ENCODE results near the gene ZMYM1.
"Not testable (repeated sequence)": the region's sequence is repeated elsewhere in the genome, so short reads cannot be mapped to it uniquely, and the experiment has no call there.

The ZMYM1 gene

DNA sequence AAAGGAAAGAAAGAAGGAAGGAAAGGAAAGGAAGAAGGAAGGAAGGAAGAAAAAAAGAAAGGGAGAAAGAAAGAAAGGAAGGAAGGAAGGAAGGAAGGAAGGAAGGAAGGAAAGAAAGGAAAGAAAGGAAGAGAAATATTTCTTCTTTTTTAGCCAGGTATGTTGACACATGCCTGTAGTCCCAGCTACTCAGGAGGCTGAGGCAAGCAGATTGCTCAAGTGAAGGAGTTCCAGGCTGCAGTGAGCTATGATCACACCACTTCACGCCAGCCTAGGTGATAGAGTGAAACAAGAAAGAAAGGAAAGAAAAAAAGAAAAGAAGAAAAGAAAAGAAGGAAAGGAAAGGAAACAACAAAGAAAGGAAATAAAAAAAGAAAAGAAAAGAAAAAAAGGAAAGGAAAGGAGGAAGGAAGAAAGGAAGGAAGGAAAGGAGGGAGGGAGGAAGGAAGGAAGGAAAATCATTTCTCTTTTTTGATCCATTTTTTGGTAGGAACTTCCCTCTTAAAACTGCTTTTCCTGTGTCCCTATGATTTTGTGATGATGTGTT is 5.8 kb upstream of the ZMYM1 start:
- DNase-seq (ENCODE audit: extremely low read depth in 1 of 2, low read depth in 1 of 2) = no peak

DNA sequence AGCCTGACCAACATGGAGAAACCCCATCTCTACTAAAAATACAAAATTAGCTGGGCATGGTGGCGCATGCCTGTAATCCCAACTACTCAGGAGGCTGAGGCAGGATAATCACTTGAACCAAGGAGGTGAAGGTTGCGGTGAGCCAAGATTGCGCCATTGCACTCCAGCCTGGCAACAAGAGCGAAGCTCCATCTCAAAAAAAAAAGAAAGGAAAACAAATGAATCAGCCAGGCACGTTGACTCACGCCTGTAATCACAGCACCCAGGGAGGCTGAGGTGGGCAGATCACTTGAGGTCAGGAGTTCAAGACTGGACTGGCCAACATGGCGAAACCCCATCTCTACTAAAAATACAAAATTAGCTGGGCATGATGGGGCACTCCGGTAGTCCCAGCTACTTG is 2.8 kb upstream of the ZMYM1 start:
- not testable (repeated sequence) for DNase-seq (ENCODE audit: extremely low read depth in 1 of 2, low read depth in 1 of 2)

DNA sequence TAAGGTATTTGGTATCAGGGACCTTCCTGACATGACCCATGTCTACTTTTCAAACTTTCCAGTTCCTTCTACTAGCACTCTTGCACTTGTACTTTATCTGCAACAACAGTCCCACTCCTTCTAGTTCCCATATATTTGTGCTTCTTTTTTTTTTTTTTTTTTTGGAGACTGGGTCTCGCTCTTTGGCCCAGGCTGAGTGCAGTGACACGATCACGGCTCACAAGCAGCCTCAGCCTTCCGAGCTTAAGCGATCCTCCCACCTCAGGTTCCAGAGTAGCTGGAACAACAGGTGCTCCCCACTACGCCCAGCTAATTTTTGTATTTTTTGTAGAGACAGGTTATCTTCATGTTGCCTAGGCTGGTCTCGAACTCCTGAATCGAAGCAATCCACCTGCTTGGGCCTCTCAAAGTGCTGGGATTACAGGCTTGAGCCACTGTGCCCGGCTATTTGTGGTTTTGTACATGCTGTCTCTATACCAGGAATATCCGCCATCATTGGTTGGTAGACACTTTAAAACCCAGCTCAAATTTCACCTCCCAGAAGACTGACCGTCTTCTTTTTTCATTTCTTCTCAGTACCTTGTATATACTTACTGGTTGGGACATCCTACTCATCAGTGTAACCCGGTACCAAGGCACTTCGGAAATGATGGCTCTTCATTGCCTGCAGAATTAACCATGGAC is 1.1 kb downstream of the ZMYM1 start:
- DNase-seq (ENCODE audit: extremely low read depth in 1 of 2, low read depth in 1 of 2) = no peak

DNA sequence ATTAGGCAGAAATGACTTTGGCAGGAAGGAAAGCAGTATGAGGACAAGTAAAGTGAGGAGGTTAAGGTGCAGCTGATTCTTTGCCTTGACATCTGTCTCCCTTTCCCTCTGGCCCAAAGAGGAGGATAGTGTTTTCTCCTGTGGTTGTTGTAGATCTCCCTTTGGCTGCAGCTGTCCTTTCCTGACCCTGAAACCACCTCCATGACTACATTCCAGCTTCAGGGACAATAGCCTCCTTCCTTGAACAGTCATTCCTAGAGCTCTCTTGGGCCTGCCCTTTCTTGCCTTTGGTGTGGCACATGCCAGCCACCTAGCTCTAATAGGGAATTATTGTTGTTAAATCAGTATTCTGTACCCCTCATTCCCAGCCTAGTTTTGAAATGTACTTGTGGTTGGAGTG is 6.2 kb downstream of the ZMYM1 start:
- DNase-seq (ENCODE audit: extremely low read depth in 1 of 2, low read depth in 1 of 2) = no peak

DNA sequence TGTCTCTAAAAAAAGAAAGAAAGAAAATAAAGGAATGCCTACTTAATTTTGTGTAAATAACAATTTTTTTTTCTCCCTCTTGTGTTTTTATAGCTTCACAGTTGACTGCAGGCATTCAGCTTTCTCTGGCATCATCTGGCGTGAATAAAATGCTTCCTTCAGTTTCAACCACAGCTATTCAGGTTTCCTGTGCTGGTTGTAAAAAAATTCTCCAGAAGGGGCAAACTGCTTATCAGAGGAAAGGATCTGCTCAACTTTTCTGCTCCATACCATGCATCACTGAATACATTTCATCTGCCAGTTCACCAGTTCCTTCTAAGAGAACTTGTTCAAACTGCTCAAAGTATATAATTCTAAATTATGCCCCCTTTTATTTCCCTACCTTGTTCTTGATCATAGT is 18.0 kb downstream of the ZMYM1 start:
- no peak for DNase-seq (ENCODE audit: extremely low read depth in 1 of 2, low read depth in 1 of 2)

DNA sequence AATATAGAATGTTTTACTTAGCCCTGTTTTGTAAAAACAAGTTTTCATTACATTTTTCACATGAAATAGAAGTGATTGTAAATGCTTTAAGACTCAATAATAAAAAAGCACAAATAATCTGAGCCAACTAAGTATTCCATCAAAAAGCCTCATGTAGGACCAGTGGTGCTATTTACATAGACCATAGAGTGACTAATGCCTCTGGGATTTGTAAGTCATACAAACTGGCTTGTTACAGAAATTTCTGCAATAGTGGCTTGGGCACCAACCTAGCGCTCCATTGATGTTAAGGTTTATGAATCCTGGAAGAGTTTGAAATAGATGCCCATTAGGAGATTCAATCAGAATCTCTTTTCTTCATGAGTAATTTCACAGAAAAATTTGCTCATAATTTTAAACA is 31.9 kb downstream of the ZMYM1 start:
- DNase-seq (ENCODE audit: extremely low read depth in 1 of 2, low read depth in 1 of 2) = no peak

DNA sequence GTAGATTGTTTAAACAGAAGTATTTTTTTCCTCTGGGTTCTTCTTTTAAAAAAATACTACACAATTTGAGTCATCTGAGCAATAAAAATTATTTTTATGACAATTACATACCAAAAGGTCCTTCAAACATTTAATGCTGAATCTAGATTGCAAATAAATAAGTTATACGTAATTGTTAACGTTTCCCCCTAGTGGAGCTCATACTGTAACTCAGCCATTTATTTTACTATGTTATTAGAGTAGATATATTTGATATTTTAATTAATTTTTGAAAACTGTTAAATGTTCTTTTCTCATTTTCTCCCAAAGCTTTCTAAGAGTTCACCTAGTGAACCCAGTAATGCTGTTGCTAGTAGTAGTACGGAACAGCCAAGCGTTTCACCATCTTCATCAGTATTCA is 33.5 kb downstream of the ZMYM1 start:
- DNase-seq (ENCODE audit: extremely low read depth in 1 of 2, low read depth in 1 of 2) = no peak

DNA sequence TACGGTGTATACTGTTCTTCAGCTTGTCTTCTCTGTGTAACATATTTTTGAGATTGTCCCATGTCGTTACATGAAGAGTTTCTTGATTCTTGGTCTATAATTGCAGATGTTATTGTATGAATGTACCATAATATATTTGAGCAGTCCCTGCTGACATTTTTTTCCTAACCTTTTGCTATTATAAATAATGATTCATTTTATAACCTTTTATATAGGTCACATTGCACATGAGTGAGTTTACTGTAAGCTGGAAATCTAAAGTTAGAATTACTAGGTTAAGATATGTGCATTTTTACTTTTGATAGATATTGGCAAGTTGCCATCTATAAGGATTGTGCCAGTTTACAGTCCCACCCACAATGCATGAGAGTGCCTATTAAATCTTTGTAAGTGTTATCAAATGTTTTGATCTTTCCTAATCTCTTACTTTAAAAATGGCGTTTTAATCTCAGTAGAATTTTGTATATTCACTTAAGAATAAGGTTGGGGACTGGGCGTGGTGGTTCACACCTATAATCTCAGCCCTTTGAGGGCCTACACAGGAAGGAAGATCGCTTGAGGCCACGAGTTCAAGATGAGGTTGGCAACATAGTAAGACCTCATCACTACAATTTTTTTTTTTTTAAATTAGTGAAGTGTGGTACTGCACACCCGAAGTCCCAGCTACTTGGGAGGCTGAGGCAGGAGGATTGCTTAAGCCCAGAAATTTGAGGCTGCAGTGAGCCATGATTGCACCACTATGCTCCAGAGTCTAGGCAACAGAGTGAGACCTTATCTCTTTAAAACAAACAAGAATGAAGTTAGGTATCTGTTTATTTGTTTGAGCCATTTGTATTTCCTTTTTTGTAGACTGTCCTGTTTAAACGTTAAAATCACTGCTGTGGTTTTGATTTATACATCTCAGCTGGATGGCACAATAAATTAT is 36.5 kb downstream of the ZMYM1 start:
- DNase-seq (ENCODE audit: extremely low read depth in 1 of 2, low read depth in 1 of 2) = no peak

DNA sequence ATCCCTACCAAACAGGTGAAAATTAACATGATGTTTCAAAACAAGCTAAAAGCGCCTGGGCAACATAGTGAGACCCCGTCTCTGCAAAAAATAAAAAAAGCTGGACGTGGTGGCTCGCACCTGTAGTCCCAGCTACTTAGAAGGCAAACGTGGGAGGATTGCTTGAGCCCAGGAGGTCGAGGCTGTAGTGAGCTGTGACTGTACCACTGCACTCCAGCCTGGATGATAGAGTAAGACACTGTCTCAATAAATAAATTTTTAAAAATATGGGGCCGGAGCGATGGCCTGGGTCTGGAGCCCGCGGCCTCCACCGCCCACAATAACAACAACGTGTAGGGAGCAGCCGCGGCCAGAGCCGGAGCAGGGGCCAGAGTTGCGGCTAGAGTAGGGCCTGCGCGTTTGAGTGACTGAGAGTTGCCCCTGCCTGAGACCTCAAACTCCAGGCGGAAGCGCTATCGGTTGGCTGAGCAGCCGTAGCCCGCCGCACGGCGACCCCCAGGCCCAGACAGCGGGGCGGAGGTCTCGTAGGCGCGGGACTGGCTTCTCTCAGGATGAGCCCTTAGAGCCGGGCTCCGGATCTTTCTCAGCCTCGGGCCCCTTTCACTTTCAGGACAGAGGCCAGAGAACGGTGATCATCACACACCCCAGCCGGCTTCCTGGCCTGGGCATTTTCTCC is 41.4 kb downstream of the ZMYM1 start:
- DNase-seq (ENCODE audit: extremely low read depth in 1 of 2, low read depth in 1 of 2) = no peak

DNA sequence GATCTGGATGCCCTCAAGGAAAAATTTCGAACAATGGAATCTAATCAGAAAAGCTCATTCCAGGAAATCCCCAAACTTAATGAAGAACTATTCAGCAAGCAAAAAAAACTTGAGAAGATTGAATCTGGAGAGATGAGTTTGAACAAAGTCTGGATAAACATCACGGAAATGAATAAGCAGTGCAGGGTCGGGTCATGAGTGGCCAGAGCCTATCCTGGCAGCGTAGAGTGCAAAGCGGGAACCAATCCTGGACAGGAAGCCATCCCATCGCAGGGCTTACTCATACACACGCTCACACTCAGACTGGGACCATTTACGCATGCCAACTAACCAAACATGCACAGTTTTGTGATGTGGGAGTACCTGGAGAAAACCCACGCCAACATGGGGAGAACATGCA is 43.1 kb downstream of the ZMYM1 start:
- no peak for DNase-seq (ENCODE audit: extremely low read depth in 1 of 2, low read depth in 1 of 2)

DNA sequence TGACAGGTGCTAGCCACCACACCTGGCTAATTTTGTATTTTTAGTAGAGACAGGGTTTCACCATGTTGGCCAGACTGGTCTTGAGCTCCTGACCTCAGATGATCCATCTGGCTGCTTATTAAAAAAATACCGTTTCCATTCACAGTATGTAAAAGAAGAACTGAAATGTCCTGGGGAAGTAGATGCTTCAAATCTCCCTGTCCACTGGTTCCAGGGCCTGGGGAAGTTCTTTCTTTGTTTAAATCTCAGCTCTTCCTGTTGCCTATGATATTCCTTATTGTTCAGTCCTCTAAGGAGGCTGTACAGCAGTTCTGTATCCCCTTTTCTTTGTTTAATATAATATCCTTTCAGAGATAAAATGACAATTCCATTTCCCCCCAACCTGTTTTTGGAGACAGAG is 47.4 kb downstream of the ZMYM1 start:
- DNase-seq (ENCODE audit: extremely low read depth in 1 of 2, low read depth in 1 of 2) = no peak

DNA sequence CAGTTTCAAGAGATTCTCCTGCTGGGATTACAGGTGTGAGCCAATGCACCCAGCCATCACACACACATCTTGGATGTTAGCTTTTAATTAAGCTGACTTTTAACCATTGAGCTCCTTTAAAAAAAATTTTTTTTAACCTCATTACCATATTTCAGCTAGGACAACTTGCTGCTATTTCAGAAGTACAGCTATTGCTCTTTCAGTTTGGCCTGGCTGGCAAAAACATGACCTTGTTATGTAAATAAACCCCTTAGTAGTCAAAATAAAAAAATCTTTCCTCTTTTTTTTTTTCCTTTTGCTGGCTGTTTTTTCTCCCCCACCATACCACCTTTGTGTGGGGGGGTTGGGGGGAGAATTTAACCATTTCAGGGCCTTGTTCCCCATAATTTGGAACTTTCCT is 49.9 kb downstream of the ZMYM1 start:
- no peak for DNase-seq (ENCODE audit: extremely low read depth in 1 of 2, low read depth in 1 of 2)

DNA sequence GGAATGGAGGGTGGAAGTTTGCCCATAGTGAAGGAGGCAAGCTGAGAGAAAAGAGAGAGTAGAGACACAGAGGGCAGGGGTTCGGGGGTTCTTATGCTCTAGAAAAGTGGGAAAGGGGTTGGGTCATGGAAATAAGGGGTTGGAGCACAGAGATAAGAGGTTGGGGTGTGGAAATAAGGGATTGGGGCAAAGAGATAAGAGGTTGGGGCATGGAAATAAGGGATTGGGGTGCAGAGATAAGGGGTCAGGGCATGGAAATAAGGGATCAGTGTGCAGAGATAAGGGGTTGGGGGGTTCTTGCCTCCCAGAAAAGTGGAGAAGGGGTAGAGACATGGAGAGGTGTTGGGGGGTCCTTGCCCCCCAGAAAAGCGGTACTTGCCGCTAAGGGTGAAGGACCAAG is 57.6 kb downstream of the ZMYM1 start:
- no peak for DNase-seq (ENCODE audit: extremely low read depth in 1 of 2, low read depth in 1 of 2)

DNA sequence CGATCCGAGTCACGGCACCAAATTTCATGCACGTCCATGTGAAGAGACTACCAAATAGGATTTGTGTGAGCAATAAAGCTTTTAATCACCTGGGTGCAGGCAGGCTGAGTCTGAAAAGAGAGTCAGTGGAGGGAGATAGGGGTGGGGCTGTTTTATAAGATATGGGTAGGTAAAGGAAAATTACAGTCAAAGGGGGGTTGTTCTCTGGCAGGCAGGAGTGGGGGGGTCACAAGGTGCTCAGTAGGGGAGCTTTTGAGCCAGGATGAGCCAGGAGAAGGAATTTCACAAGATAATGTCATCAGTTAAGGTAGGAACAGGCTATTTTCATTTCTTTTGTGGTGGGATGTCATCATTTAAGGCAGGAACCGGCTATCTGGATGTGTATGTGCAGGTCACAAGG is 58.4 kb downstream of the ZMYM1 start:
- DNase-seq (ENCODE audit: extremely low read depth in 1 of 2, low read depth in 1 of 2) = not testable (repeated sequence)

DNA sequence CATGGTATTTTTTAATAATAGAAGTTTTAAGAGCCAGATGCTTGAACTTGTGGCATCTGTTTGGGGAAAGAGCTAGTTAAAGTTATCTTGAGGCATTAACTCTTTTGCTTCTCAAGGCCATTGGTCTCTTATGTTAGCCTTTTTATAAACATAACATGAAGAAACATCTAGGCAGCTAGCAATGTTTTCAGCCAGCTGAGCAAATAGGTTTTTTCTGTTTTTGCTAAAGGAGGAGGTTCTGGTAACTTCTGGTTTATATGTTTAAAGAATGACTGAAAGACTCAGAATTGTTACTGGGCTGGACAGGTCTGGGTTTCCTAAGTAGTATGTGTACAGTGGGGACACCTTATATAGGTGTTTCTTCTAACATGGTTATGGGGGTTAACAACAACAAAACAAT is 63.1 kb downstream of the ZMYM1 start:
- not testable (repeated sequence) for DNase-seq (ENCODE audit: extremely low read depth in 1 of 2, low read depth in 1 of 2)

DNA sequence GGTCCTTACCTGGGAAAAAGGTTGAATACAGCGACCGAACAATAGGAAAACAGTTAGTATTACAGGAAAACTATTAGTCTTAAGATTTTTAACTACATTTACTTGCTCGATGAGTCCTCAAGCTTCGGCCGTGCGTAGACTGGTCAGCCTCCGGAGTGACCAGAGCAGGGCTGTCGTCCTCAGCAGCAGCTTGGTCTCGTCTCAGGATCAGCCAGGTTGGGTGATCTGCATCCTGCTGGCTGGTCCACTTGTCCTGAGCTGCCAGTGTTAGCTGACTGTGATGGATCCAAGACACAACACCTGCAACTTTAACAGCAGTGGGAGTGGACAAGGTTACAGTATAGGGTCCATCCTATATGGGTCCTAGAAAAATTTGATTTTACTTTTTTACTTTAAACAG is 63.5 kb downstream of the ZMYM1 start:
- not testable (repeated sequence) for DNase-seq (ENCODE audit: extremely low read depth in 1 of 2, low read depth in 1 of 2)

DNA sequence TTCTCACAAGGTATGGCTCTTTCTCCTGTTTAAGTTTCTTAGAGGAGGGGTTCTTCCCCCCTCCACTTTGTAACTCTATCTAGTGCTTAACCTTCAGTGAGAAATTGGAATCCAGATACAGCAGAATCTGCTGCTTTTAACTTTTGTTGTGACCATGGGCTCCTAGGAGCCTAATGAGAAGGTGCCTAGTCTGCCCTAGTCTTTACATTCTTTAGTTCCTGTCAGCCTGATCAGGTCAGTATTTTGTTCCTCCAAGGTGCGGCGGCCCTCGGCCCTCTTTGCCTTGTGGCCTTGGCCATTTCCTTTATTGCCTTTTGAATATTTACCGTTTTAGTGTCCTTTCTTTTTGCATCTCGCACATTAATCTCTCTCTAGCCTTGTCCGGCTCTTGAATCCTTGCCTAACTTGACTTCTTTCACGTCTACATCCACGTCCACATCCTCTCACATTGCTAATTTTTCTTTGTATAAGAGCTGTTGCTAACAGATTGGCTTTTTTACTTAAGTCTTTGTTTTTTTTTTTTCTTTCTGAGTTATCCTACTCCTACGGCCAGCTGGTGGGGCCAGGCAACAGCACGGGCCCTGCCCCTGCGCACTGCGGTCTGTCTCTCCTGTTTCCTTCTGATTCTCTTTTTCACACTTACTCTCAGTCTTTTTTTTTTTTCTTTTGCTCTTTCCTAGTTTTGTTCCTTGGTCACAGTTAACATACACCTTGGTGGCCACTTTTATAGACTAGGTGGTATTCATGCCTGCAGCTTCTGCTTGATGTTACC is 64.7 kb downstream of the ZMYM1 start:
- no peak for DNase-seq (ENCODE audit: extremely low read depth in 1 of 2, low read depth in 1 of 2)

DNA sequence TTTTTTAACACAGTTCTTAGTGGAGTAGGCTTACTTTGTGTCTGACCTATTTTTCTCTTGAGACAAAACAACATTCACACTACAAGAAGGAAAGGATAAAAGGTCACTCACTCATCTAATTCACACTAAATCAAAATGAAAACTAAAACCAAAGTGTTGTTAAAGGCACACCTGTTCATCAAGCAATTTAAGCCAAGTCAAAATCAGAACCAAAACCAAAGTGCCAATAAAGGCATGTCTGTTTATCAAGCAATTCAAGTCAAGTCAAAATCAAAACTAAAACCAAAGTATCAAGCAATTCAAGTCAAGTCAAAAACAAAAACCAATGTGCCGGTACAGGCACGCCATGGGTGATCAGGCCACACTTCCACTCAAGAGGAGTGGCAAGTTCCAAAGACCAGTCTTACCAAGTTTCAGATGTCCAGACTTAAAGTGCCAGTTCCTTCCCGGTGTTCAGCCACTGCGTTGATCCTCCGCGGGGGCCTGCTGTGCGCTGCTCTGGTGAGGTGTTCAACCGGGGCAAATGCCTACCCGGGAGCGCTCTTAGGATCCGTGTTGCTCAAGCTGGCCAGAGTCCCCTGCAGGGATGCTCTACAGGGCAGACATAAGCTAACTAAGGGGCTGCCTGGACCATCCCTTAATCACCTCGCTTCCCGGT is 66.8 kb downstream of the ZMYM1 start:
- DNase-seq (ENCODE audit: extremely low read depth in 1 of 2, low read depth in 1 of 2) = not testable (repeated sequence)

DNA sequence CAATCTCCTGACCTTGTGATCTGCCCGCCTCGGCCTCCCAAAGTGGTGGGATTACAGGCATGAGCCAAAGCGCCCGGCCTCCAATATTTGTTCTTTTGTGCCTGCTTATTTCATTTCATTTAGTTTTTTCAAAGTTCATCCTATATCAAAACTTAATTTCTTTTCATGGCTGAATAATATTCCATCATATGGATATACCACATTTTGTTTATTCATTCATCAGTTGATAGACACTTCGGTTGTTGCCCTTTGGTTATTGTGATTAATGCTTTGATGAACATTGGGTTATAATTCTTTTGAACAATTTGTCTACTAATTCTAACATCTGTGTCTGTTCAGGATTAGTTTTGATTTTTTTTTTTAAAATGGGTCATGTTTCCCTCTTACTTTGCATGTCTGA is 72.0 kb downstream of the ZMYM1 start:
- no peak for DNase-seq (ENCODE audit: extremely low read depth in 1 of 2, low read depth in 1 of 2)

DNA sequence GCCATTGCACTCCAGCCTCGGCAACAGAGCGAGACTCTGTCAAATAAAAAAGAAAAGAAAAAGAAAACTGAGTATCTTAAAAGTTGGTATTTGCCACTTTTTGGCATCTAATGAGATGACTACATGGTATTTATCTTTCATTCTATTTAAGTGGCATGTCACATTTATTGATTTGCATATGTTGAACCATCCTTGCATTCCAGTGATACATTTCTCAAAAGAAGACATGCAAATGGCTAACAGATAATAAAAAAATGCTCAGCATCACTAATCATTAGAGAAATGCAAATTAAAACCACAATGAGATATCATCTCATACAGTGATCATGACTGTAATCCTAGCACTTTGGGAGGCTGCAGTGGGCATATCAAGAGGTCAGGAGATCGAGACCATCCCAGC is 85.7 kb downstream of the ZMYM1 start:
- DNase-seq (ENCODE audit: extremely low read depth in 1 of 2, low read depth in 1 of 2) = no peak
